Lower leg skin (tissue), 4 donors: Measurements from ENCODE around the gene RASGRP4. TPM values are rescaled to one million over a fixed set of nuclear protein-coding genes. Genes with fewer than 3 reads are reported as not detected.

Experiments used
- DNase-seq, 2 donors: peaks; one replicate each; pipeline ENCODE4 v3.0.0-alpha.2; 2019; ENCODE audit warnings: low spot score in 2 of 2
- H3K4me3 ChIP-seq: fragments of 200-600 bp; sonication (generic); 2 replicates; pipeline ENCODE4 v1.5.1; 2017; ENCODE audit warnings: mild to moderate bottlenecking, low read depth; ENCODE audit not compliant: poor library complexity, severe bottlenecking
- CTCF ChIP-seq, 3 donors: fragments of 450-650 bp; IDR thresholded peaks; one replicate each; pipeline ENCODE4 v1.5.1; 2016; ENCODE audit warnings: antibody characterized with exemption in 3 of 3, mild to moderate bottlenecking in 3 of 3, moderate library complexity in 2 of 3
- POLR2A ChIP-seq, 2 donors: fragments of 450-650 bp; IDR thresholded peaks; one replicate each; pipeline ENCODE4 v1.6.1; 2016 to 2017; ENCODE audit warnings: antibody characterized with exemption in 2 of 2, mild to moderate bottlenecking in 1 of 2, moderate library complexity in 1 of 2
- WGBS, 2 donors: methylation state at CpG; one replicate each; pipeline ENCODE4 v1.1.5; 2018; 5-methylcytosine and 5-hydroxymethylcytosine counted together
- intact Hi-C: fragments of 100-400 bp; cut with DNase I; formaldehyde crosslinking; loops from one replicate; pipeline ENCODE4 v1.15.0; 2023; ENCODE audit warnings: low total_unique reads
- total RNA-seq, 4 donors: library from RNA; depleted of rRNA; stranded (reverse); fragments of >200 nt; gene quantifications; one replicate each; pipeline ENCODE4 v1.1.0, GENCODE V29; 2016

RASGRP4 gene
- total RNA-seq, 4 donors from 2014 or later: 1.3 to 2.3 (median 1.7) TPM

GRCh38 chr19:38377052-38377451, 49.0 kb downstream of the RASGRP4 start:
- no peak for DNase-seq
- TF ChIP-seq POLR2A (IDR thresholded peaks at IDR 0.05) (no peak), CTCF (IDR thresholded peaks at IDR 0.05) (no peak)
- intact Hi-C loops: no loop called here
- 96 to 99% methylated on average over 4 of the region's 4 CpGs for WGBS, 2 donors
- no peak overlapping the region for H3K4me3 ChIP-seq

GRCh38 chr19:38376576-38376975, 49.4 kb downstream of the RASGRP4 start:
- intact Hi-C loops: no loop called here
- no peak for TF ChIP-seq CTCF (IDR thresholded peaks at IDR 0.05)
- no peak overlapping the region for H3K4me3 ChIP-seq
- DNase-seq: no peak
- 70 to 73% methylated on average over 3 of the region's 3 CpGs for WGBS, 2 donors

GRCh38 chr19:38375748-38376147, 50.3 kb downstream of the RASGRP4 start:
- WGBS, 2 donors: 56 to 72% methylated on average over 5 of the region's 5 CpGs
- no peak overlapping the region for H3K4me3 ChIP-seq
- no peak for DNase-seq
- intact Hi-C loops: no loop called here
- TF ChIP-seq POLR2A (IDR thresholded peaks at IDR 0.05) (no peak), CTCF (IDR thresholded peaks at IDR 0.05) (no peak)

GRCh38 chr19:38375098-38375493, 50.9 kb downstream of the RASGRP4 start:
- TF ChIP-seq CTCF (IDR thresholded peaks at IDR 0.05): no peak
- no peak for TF ChIP-seq POLR2A (IDR thresholded peaks at IDR 0.05)
- intact Hi-C loops: no loop called here
- H3K4me3 ChIP-seq: peak overlapping the region; percentile 83
- 1% methylated on average over 18 of the region's 18 CpGs for WGBS, 2 donors
- DNase-seq: no peak

- intact Hi-C loops: no loop called here
- WGBS, 2 donors: 0% methylated on average over 55 to 62 of the region's 65 CpGs
- H3K4me3 ChIP-seq: peak within 1 kb of the TSS; percentile 83
- TF ChIP-seq CTCF (IDR thresholded peaks at IDR 0.05) (no peak), POLR2A (IDR thresholded peaks at IDR 0.05) (peak in 1 of 2 donors; percentile 75)
- DNase-seq: peak; percentile 100
These were observed 51.5 kb downstream of the RASGRP4 start, which contains the start of gene PSMD8 for GRCh38 chr19:38374332-38375097. Gene PSMD8 (plus strand): TSS chr19:38374571. CDS start chr19:38374602, 31 bp downstream.
